IMR-90 (cell line): ENCODE results near the gene MAGI1.

ENCODE experiments used
- BHLHE40 ChIP-seq: fragments of 150-350 bp; IDR thresholded peaks from 2 replicates; pipeline ENCODE4 v1.6.1; 2016; ENCODE audit warnings: mild to moderate bottlenecking, low read depth, low read length
- CEBPB ChIP-seq: IDR thresholded peaks from 2 replicates; pipeline ENCODE4 v1.6.1; 2012; ENCODE audit warnings: low read depth, low read length, improper control_type of control experiment
- CHD1 ChIP-seq: IDR thresholded peaks from 2 replicates; pipeline ENCODE4 v1.6.1; 2012; ENCODE audit warnings: low read depth, low read length, improper control_type of control experiment
- FOS ChIP-seq: fragments of 150-350 bp; IDR thresholded peaks from 2 replicates; pipeline ENCODE4 v1.6.1; 2016; ENCODE audit warnings: low read depth, low read length
- MAFK ChIP-seq: IDR thresholded peaks from 2 replicates; pipeline ENCODE4 v1.6.1; 2012; ENCODE audit warnings: low read depth, low read length, improper control_type of control experiment
- MAZ ChIP-seq: IDR thresholded peaks from 2 replicates; pipeline ENCODE4 v1.6.1; 2012; ENCODE audit warnings: low read depth, mild to moderate bottlenecking, low read length, improper control_type of control experiment, moderate library complexity, borderline replicate concordance
- POLR2A ChIP-seq: IDR thresholded peaks from 2 replicates; pipeline ENCODE4 v1.6.1; 2012; ENCODE audit warnings: mild to moderate bottlenecking, low read depth, low read length
- RFX5 ChIP-seq: IDR thresholded peaks from 2 replicates; pipeline ENCODE4 v1.8.0; 2012; ENCODE audit warnings: low read depth, mild to moderate bottlenecking, low read length, moderate library complexity
- SMC3 ChIP-seq: fragments of 150-350 bp; IDR thresholded peaks from 2 replicates; pipeline ENCODE4 v1.6.1; 2016; ENCODE audit warnings: low read depth, mild to moderate bottlenecking, antibody characterized with exemption, low read length, moderate library complexity
- TF ChIP-seq, protein P1 (sequence below): conservative IDR thresholded peaks from 2 replicates; pipeline ENCODE4 v1.5.1; 2012; ENCODE audit warnings: mild to moderate bottlenecking, low read depth, low read length, improper control_type of control experiment
- TF ChIP-seq, protein P2 (sequence below): fragments of 150-350 bp; IDR thresholded peaks from 2 replicates; pipeline ENCODE4 v1.6.1; 2017; ENCODE audit warnings: mild to moderate bottlenecking, antibody characterized with exemption, low read length, low read depth
- TF ChIP-seq, protein P3 (sequence below): fragments of 150-350 bp; IDR thresholded peaks from 2 replicates; pipeline ENCODE4 v1.6.1; 2016; ENCODE audit warnings: low read depth, mild to moderate bottlenecking, low read length, moderate library complexity, borderline replicate concordance

DNA sequence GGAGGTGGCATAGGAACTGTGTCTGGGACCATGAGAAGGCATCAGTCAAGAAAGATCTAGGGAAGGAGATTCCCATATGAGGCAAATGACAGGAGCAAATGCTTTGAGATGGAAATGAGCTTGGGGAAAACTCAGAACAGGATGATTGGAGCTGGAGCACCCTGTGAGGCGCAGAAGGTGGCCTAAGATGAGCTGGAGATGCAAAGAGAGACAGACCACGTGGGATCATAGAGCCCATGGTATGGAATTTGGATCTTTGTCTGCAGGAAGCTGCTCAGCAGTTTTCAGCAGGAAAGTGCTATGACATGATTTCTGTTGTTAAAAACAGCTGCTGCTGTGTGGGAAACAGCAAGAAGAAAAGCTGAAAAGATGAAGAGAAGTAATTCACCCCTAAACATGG, 310.6 kb downstream of the MAGI1 start:
- no peak for TF ChIP-seq MAFK
- TF ChIP-seq, protein P1, sequence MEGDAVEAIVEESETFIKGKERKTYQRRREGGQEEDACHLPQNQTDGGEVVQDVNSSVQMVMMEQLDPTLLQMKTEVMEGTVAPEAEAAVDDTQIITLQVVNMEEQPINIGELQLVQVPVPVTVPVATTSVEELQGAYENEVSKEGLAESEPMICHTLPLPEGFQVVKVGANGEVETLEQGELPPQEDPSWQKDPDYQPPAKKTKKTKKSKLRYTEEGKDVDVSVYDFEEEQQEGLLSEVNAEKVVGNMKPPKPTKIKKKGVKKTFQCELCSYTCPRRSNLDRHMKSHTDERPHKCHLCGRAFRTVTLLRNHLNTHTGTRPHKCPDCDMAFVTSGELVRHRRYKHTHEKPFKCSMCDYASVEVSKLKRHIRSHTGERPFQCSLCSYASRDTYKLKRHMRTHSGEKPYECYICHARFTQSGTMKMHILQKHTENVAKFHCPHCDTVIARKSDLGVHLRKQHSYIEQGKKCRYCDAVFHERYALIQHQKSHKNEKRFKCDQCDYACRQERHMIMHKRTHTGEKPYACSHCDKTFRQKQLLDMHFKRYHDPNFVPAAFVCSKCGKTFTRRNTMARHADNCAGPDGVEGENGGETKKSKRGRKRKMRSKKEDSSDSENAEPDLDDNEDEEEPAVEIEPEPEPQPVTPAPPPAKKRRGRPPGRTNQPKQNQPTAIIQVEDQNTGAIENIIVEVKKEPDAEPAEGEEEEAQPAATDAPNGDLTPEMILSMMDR: no peak
- TF ChIP-seq, protein P2, sequence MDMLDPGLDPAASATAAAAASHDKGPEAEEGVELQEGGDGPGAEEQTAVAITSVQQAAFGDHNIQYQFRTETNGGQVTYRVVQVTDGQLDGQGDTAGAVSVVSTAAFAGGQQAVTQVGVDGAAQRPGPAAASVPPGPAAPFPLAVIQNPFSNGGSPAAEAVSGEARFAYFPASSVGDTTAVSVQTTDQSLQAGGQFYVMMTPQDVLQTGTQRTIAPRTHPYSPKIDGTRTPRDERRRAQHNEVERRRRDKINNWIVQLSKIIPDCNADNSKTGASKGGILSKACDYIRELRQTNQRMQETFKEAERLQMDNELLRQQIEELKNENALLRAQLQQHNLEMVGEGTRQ: no peak
- no peak for TF ChIP-seq MAZ
- TF ChIP-seq POLR2A: no peak
- TF ChIP-seq SMC3: no peak
- no peak for TF ChIP-seq FOS
- no peak for TF ChIP-seq RFX5
- TF ChIP-seq CEBPB: no peak
- TF ChIP-seq, protein P3, sequence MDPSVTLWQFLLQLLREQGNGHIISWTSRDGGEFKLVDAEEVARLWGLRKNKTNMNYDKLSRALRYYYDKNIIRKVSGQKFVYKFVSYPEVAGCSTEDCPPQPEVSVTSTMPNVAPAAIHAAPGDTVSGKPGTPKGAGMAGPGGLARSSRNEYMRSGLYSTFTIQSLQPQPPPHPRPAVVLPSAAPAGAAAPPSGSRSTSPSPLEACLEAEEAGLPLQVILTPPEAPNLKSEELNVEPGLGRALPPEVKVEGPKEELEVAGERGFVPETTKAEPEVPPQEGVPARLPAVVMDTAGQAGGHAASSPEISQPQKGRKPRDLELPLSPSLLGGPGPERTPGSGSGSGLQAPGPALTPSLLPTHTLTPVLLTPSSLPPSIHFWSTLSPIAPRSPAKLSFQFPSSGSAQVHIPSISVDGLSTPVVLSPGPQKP: no peak
- no peak for TF ChIP-seq CHD1
- no peak for TF ChIP-seq BHLHE40
